HepG2 (cell line): ENCODE data around the gene MRFAP1. TPM values are rescaled to one million over a fixed set of nuclear protein-coding genes. Genes with fewer than 3 reads are reported as not detected.

Experiments
- ATF1 ChIP-seq: IDR thresholded peaks from 2 replicates; pipeline ENCODE4 v1.6.1; 2016; ENCODE audit warnings: mild to moderate bottlenecking, control low read depth
- GLI4 ChIP-seq: sonication (generic); formaldehyde crosslinking; IDR thresholded peaks from 2 replicates; pipeline ENCODE4 v1.5.1; 2020; ENCODE audit warnings: missing genetic modification reagents, mild to moderate bottlenecking, moderate library complexity, borderline replicate concordance
- HCFC1 ChIP-seq: fragments of 150-350 bp; IDR thresholded peaks from 2 replicates; pipeline ENCODE4 v1.6.1; 2014; ENCODE audit warnings: low read depth, low read length
- TAF15 ChIP-seq: fragments of 200-400 bp; formaldehyde crosslinking; IDR thresholded peaks from one replicate; pipeline ENCODE4 v1.6.1; 2018; ENCODE audit warnings: mild to moderate bottlenecking, low read depth, low read length; ENCODE audit not compliant: poor library complexity, severe bottlenecking
- ZKSCAN5 ChIP-seq: sonication (generic); formaldehyde crosslinking; IDR thresholded peaks from 2 replicates; pipeline ENCODE4 v1.5.1; 2020; ENCODE audit warnings: mild to moderate bottlenecking, missing genetic modification reagents
- ZNF121 ChIP-seq: sonication (generic); formaldehyde crosslinking; IDR thresholded peaks from 2 replicates; pipeline ENCODE4 v1.5.0; 2020; ENCODE audit warnings: mild to moderate bottlenecking, missing genetic modification reagents
- ZNF549 ChIP-seq: sonication (generic); formaldehyde crosslinking; IDR thresholded peaks from 2 replicates; pipeline ENCODE4 v1.5.0; 2020; ENCODE audit warnings: missing genetic modification reagents
- ZNF883 ChIP-seq: sonication (generic); formaldehyde crosslinking; IDR thresholded peaks from 2 replicates; pipeline ENCODE4 v1.5.1; 2020; ENCODE audit warnings: mild to moderate bottlenecking, missing genetic modification reagents; ENCODE audit errors: not compliant biosample characterization
- polyA plus RNA-seq, 8 experiments: library from polyadenylated mRNA; depleted of rRNA in 3 of 8; stranded (reverse) in 7 of 8; unstranded in 1 of 8; fragments of >200 nt; fragmentation: Illumina TruSeq in 4 of 8; extraction: Trizol in 4 of 8; gene quantifications; 2 replicates each; pipeline versions ENCODE4 v1.2.1 to v1.2.3, GENCODE V29; 2011 to 2016; ENCODE audit warnings: low read depth in 4 of 8, missing spikeins in 1 of 8, mixed read lengths in 1 of 8; ENCODE audit not compliant: insufficient read depth in 1 of 8
- total RNA-seq, 5 experiments: library from RNA; depleted of rRNA; stranded (reverse); fragments of >200 nt; fragmentation: Illumina TruSeq; extraction: Trizol; gene quantifications; 2 replicates each; pipeline ENCODE4 v1.2.3, GENCODE V29; 2016; ENCODE audit warnings: low read depth in 1 of 5
- TF ChIP-seq, protein P1 (sequence below): sonication (generic); formaldehyde crosslinking; conservative IDR thresholded peaks from 2 replicates; pipeline ENCODE4 v1.4.0; 2020; ENCODE audit warnings: missing genetic modification reagents
- TF ChIP-seq, protein P2 (sequence below): sonication (generic); formaldehyde crosslinking; IDR thresholded peaks from 2 replicates; pipeline ENCODE4 v1.8.1; 2023; ENCODE audit warnings: mild to moderate bottlenecking, missing genetic modification reagents, borderline replicate concordance
- TF ChIP-seq, protein P3 (sequence below): sonication (generic); formaldehyde crosslinking; IDR thresholded peaks from 2 replicates; pipeline ENCODE4 v1.4.0; 2020; ENCODE audit warnings: mild to moderate bottlenecking, missing genetic modification reagents
- TF ChIP-seq, protein P4 (sequence below): sonication (generic); formaldehyde crosslinking; IDR thresholded peaks from 2 replicates; pipeline ENCODE4 v1.5.1; 2020; ENCODE audit warnings: mild to moderate bottlenecking, missing genetic modification reagents, moderate library complexity
- TF ChIP-seq, protein P5 (sequence below): sonication (generic); formaldehyde crosslinking; IDR thresholded peaks from 2 replicates; pipeline ENCODE4 v1.4.0; 2020; ENCODE audit warnings: missing genetic modification reagents
- TF ChIP-seq, protein P6 (sequence below): sonication (generic); formaldehyde crosslinking; IDR thresholded peaks from 2 replicates; pipeline ENCODE4 v1.8.1; 2022; ENCODE audit warnings: low read depth, mild to moderate bottlenecking, missing genetic modification reagents

The MRFAP1 gene
- total and polyA plus RNA-seq, 2 of the 13 experiments (the other 11 are each of a cell fraction or from before 2014, with no cell fraction given): 112 to 158 TPM

DNA sequence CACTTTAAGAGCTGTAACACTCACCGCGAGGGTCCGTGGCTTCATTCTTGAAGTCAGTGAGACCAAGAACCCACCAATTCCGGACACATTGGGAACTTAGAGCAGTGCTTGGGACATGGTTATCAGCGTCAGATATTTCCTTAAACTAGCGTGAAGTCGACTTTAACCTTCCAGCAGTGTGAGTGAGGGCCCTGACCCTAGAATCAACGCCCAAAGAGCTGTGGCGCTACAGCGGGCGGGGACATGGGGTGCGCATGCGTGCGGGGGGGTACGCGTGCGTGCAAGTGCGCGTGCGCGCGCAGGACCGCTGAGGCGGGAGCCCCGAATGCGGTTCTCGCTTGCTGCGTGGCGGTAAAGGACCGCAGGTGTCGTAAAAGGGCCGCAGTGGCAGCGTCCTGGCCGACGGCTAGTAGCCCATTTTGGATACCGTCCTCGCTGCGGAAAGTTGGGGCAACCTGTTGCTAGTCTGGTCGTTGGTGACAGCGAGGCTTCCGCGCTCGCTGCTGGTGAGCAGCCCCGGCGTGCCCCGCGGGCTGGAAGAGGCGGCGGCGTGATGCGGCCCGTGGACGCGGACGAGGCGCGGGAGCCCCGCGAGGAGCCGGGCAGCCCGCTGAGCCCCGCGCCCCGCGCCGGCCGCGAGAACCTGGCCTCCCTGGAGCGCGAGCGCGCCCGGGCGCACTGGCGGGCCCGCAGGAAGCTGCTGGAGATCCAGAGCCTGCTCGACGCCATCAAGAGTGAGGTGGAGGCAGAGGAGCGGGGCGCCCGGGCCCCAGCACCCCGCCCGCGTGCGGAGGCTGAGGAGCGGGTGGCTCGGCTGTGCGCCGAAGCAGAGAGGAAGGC is 33.4 kb downstream of the MRFAP1 start (continued):
- TF ChIP-seq, protein P1, sequence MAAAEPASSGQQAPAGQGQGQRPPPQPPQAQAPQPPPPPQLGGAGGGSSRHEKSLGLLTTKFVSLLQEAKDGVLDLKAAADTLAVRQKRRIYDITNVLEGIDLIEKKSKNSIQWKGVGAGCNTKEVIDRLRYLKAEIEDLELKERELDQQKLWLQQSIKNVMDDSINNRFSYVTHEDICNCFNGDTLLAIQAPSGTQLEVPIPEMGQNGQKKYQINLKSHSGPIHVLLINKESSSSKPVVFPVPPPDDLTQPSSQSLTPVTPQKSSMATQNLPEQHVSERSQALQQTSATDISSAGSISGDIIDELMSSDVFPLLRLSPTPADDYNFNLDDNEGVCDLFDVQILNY: peak; percentile 95
- TF ChIP-seq HCFC1 (peak; percentile 49; the same call in 1 of the 2 replicates), ZNF883 (CRISPR knock-in tag) (no peak), ZNF121 (CRISPR knock-in tag) (no peak), ZKSCAN5 (CRISPR knock-in tag) (no peak), ZNF549 (CRISPR knock-in tag) (no peak), TAF15 (peak; percentile 44), ATF1 (CRISPR knock-in tag) (0 out of 2 replicates have a peak, but pooled peaks have one; percentile 42), GLI4 (CRISPR knock-in tag) (no peak)
- TF ChIP-seq, protein P2, sequence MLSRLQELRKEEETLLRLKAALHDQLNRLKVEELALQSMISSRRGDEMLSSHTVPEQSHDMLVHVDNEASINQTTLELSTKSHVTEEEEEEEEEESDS (CRISPR knock-in tag): no peak
- TF ChIP-seq, protein P3, sequence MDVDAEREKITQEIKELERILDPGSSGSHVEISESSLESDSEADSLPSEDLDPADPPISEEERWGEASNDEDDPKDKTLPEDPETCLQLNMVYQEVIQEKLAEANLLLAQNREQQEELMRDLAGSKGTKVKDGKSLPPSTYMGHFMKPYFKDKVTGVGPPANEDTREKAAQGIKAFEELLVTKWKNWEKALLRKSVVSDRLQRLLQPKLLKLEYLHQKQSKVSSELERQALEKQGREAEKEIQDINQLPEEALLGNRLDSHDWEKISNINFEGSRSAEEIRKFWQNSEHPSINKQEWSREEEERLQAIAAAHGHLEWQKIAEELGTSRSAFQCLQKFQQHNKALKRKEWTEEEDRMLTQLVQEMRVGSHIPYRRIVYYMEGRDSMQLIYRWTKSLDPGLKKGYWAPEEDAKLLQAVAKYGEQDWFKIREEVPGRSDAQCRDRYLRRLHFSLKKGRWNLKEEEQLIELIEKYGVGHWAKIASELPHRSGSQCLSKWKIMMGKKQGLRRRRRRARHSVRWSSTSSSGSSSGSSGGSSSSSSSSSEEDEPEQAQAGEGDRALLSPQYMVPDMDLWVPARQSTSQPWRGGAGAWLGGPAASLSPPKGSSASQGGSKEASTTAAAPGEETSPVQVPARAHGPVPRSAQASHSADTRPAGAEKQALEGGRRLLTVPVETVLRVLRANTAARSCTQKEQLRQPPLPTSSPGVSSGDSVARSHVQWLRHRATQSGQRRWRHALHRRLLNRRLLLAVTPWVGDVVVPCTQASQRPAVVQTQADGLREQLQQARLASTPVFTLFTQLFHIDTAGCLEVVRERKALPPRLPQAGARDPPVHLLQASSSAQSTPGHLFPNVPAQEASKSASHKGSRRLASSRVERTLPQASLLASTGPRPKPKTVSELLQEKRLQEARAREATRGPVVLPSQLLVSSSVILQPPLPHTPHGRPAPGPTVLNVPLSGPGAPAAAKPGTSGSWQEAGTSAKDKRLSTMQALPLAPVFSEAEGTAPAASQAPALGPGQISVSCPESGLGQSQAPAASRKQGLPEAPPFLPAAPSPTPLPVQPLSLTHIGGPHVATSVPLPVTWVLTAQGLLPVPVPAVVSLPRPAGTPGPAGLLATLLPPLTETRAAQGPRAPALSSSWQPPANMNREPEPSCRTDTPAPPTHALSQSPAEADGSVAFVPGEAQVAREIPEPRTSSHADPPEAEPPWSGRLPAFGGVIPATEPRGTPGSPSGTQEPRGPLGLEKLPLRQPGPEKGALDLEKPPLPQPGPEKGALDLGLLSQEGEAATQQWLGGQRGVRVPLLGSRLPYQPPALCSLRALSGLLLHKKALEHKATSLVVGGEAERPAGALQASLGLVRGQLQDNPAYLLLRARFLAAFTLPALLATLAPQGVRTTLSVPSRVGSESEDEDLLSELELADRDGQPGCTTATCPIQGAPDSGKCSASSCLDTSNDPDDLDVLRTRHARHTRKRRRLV (CRISPR knock-in tag): no peak
- TF ChIP-seq, protein P4, sequence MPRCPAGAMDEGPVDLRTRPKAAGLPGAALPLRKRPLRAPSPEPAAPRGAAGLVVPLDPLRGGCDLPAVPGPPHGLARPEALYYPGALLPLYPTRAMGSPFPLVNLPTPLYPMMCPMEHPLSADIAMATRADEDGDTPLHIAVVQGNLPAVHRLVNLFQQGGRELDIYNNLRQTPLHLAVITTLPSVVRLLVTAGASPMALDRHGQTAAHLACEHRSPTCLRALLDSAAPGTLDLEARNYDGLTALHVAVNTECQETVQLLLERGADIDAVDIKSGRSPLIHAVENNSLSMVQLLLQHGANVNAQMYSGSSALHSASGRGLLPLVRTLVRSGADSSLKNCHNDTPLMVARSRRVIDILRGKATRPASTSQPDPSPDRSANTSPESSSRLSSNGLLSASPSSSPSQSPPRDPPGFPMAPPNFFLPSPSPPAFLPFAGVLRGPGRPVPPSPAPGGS (CRISPR knock-in tag): peak; percentile 39; the same call in 1 of the 2 replicates
- TF ChIP-seq, protein P5, sequence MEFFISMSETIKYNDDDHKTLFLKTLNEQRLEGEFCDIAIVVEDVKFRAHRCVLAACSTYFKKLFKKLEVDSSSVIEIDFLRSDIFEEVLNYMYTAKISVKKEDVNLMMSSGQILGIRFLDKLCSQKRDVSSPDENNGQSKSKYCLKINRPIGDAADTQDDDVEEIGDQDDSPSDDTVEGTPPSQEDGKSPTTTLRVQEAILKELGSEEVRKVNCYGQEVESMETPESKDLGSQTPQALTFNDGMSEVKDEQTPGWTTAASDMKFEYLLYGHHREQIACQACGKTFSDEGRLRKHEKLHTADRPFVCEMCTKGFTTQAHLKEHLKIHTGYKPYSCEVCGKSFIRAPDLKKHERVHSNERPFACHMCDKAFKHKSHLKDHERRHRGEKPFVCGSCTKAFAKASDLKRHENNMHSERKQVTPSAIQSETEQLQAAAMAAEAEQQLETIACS (CRISPR knock-in tag): peak; percentile 87
- TF ChIP-seq, protein P6, sequence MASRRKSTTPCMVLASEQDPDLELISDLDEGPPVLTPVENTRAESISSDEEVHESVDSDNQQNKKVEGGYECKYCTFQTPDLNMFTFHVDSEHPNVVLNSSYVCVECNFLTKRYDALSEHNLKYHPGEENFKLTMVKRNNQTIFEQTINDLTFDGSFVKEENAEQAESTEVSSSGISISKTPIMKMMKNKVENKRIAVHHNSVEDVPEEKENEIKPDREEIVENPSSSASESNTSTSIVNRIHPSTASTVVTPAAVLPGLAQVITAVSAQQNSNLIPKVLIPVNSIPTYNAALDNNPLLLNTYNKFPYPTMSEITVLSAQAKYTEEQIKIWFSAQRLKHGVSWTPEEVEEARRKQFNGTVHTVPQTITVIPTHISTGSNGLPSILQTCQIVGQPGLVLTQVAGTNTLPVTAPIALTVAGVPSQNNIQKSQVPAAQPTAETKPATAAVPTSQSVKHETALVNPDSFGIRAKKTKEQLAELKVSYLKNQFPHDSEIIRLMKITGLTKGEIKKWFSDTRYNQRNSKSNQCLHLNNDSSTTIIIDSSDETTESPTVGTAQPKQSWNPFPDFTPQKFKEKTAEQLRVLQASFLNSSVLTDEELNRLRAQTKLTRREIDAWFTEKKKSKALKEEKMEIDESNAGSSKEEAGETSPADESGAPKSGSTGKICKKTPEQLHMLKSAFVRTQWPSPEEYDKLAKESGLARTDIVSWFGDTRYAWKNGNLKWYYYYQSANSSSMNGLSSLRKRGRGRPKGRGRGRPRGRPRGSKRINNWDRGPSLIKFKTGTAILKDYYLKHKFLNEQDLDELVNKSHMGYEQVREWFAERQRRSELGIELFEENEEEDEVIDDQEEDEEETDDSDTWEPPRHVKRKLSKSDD (CRISPR knock-in tag): peak; percentile 87
